Measurements from ENCODE around the gene NME1.

- TF ChIP-seq POLR2AphosphoS5 (IDR thresholded peaks at IDR 0.05; ENCODE audit: borderline replicate concordance, low read depth, low read length) = no peak
- TF ChIP-seq EZH2 (IDR thresholded peaks at IDR 0.05) = no peak
- no peak for TF ChIP-seq FOXP2 (optimal IDR thresholded peaks at IDR 0.05; ENCODE audit: control extremely low read depth, extremely low read length, insufficient read depth)
Observed at GRCh38 chr17:51124640-51125503, 28.5 kb upstream of the NME1 start.
